Breast epithelium (tissue), 3 donors: ENCODE results near the gene DTD2.

Source experiments
- POLR2A ChIP-seq: fragments of 450-650 bp; IDR thresholded peaks from one replicate; pipeline ENCODE4 v1.6.1; 2016; ENCODE audit warnings: antibody characterized with exemption, mild to moderate bottlenecking, moderate library complexity
- TF ChIP-seq, protein P1 (sequence below), 3 donors: fragments of 450-650 bp; IDR thresholded peaks; one replicate each; pipeline ENCODE4 v1.5.1; 2016 to 2017; ENCODE audit warnings: antibody characterized with exemption in 3 of 3, mild to moderate bottlenecking in 3 of 3, moderate library complexity in 3 of 3

DNA sequence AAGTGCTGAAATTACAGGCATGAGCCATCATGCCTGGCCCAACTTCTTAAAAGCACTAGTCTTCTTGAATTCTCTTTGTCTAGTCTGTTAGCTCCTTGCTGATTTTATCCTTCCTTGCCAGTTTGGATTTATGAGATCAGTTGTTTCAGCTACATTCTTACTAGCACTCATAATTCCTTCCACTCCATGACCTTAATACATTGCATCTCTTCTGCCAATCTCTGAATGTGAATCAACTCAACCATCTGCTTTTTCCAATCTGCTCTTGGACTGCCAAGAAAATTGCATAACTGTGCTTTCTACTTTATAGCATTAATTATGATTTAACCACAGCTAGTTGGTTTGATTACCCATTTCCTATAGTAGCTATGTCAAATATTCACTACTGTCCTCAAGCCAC lies 22.0 kb downstream of the DTD2 start:
- TF ChIP-seq, protein P1, sequence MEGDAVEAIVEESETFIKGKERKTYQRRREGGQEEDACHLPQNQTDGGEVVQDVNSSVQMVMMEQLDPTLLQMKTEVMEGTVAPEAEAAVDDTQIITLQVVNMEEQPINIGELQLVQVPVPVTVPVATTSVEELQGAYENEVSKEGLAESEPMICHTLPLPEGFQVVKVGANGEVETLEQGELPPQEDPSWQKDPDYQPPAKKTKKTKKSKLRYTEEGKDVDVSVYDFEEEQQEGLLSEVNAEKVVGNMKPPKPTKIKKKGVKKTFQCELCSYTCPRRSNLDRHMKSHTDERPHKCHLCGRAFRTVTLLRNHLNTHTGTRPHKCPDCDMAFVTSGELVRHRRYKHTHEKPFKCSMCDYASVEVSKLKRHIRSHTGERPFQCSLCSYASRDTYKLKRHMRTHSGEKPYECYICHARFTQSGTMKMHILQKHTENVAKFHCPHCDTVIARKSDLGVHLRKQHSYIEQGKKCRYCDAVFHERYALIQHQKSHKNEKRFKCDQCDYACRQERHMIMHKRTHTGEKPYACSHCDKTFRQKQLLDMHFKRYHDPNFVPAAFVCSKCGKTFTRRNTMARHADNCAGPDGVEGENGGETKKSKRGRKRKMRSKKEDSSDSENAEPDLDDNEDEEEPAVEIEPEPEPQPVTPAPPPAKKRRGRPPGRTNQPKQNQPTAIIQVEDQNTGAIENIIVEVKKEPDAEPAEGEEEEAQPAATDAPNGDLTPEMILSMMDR (IDR thresholded peaks at IDR 0.05), result no peak
- no peak for TF ChIP-seq POLR2A
